ENCODE measurements around the gene ADAMTS2. TPM values are rescaled to one million over a fixed set of nuclear protein-coding genes. Genes with fewer than 3 reads are reported as not detected.

Gene ADAMTS2
- total and polyA plus RNA-seq, 4 donors = 12.5 to 27.1 (median 19.7) TPM

- Histone ChIP-seq H3K4me1 (ENCODE audit: control insufficient read depth, insufficient read depth, low read length) (peaks cover 27% of the 10 kb centered on the region), H3K36me3 (ENCODE audit: control insufficient read depth, insufficient read depth, low read length) (peaks cover 9% of the 10 kb centered on the region), H3K27ac (ENCODE audit: low read depth, low read length) (no peak overlapping the region), H3K4me3 (ENCODE audit: low read depth, low read length) (no peak overlapping the region), H3K9me3 (ENCODE audit: control insufficient read depth, insufficient read depth, low read length) (no peaks in the 10 kb centered on the region), H3K27me3 (ENCODE audit: control insufficient read depth, insufficient read depth, low read length) (peaks cover 2% of the 10 kb centered on the region)
- DNase-seq (ENCODE audit: low read depth in 4 of 6, low spot score in 6 of 6) = no peak
- 87% methylated on average over 14 of the region's 15 CpGs for WGBS (ENCODE audit: insufficient coverage)
Measured at GRCh38 chr5:179194201-179194910, 150.9 kb downstream of the ADAMTS2 start.

GRCh38 chr5:179193746-179194145 lies 151.5 kb downstream of the ADAMTS2 start:
- H3K9me3 ChIP-seq (ENCODE audit: control insufficient read depth, insufficient read depth, low read length) = no peaks in the 10 kb centered on the region
- no peak for DNase-seq (ENCODE audit: low read depth in 4 of 6, low spot score in 6 of 6)
- peaks cover 2% of the 10 kb centered on the region for H3K27me3 ChIP-seq (ENCODE audit: control insufficient read depth, insufficient read depth, low read length)
- H3K36me3 ChIP-seq (ENCODE audit: control insufficient read depth, insufficient read depth, low read length) = peaks cover 6% of the 10 kb centered on the region
- peaks cover 28% of the 10 kb centered on the region for H3K4me1 ChIP-seq (ENCODE audit: control insufficient read depth, insufficient read depth, low read length)
- H3K4me3 ChIP-seq (ENCODE audit: low read depth, low read length) = no peak overlapping the region
- WGBS (ENCODE audit: insufficient coverage) = 97% methylated on average over 8 of the region's 11 CpGs
- no peak overlapping the region for H3K27ac ChIP-seq (ENCODE audit: low read depth, low read length)

GRCh38 chr5:179192891-179193470 lies 152.3 kb downstream of the ADAMTS2 start:
- H3K9me3 ChIP-seq (ENCODE audit: control insufficient read depth, insufficient read depth, low read length) = no peaks in the 10 kb centered on the region
- peaks cover 36% of the 10 kb centered on the region for H3K4me1 ChIP-seq (ENCODE audit: control insufficient read depth, insufficient read depth, low read length)
- H3K36me3 ChIP-seq (ENCODE audit: control insufficient read depth, insufficient read depth, low read length) = peaks cover 3% of the 10 kb centered on the region
- no peak overlapping the region for H3K4me3 ChIP-seq (ENCODE audit: low read depth, low read length)
- H3K27ac ChIP-seq (ENCODE audit: low read depth, low read length) = no peak overlapping the region
- H3K27me3 ChIP-seq (ENCODE audit: control insufficient read depth, insufficient read depth, low read length) = peaks cover 2% of the 10 kb centered on the region
- 62% methylated on average over 20 of the region's 22 CpGs for WGBS (ENCODE audit: insufficient coverage)
- DNase-seq (ENCODE audit: low read depth in 4 of 6, low spot score in 6 of 6) = no peak

GRCh38 chr5:179192185-179192890 lies 152.9 kb downstream of the ADAMTS2 start:
- Histone ChIP-seq H3K4me3 (ENCODE audit: low read depth, low read length) (no peak overlapping the region), H3K9me3 (ENCODE audit: control insufficient read depth, insufficient read depth, low read length) (no peaks in the 10 kb centered on the region), H3K27ac (ENCODE audit: low read depth, low read length) (no peak overlapping the region), H3K4me1 (ENCODE audit: control insufficient read depth, insufficient read depth, low read length) (peaks cover 43% of the 10 kb centered on the region), H3K27me3 (ENCODE audit: control insufficient read depth, insufficient read depth, low read length) (peaks cover 2% of the 10 kb centered on the region), H3K36me3 (ENCODE audit: control insufficient read depth, insufficient read depth, low read length) (peaks cover 3% of the 10 kb centered on the region)
- no peak for DNase-seq (ENCODE audit: low read depth in 4 of 6, low spot score in 6 of 6)
- WGBS (ENCODE audit: insufficient coverage) = 55% methylated on average over 20 of the region's 20 CpGs

GRCh38 chr5:179191506-179192184 lies 153.6 kb downstream of the ADAMTS2 start:
- Histone ChIP-seq H3K27me3 (ENCODE audit: control insufficient read depth, insufficient read depth, low read length) (peaks cover 2% of the 10 kb centered on the region), H3K9me3 (ENCODE audit: control insufficient read depth, insufficient read depth, low read length) (no peaks in the 10 kb centered on the region), H3K36me3 (ENCODE audit: control insufficient read depth, insufficient read depth, low read length) (peaks cover 3% of the 10 kb centered on the region), H3K4me1 (ENCODE audit: control insufficient read depth, insufficient read depth, low read length) (peaks cover 49% of the 10 kb centered on the region), H3K4me3 (ENCODE audit: low read depth, low read length) (no peak overlapping the region), H3K27ac (ENCODE audit: low read depth, low read length) (no peak overlapping the region)
- 67% methylated on average over 9 of the region's 14 CpGs for WGBS (ENCODE audit: insufficient coverage)
- no peak for DNase-seq (ENCODE audit: low read depth in 4 of 6, low spot score in 6 of 6)

GRCh38 chr5:179190851-179191505 lies 154.3 kb downstream of the ADAMTS2 start:
- DNase-seq (ENCODE audit: low read depth in 4 of 6, low spot score in 6 of 6) = no peak
- Histone ChIP-seq H3K9me3 (ENCODE audit: control insufficient read depth, insufficient read depth, low read length) (no peaks in the 10 kb centered on the region), H3K4me3 (ENCODE audit: low read depth, low read length) (no peak overlapping the region), H3K36me3 (ENCODE audit: control insufficient read depth, insufficient read depth, low read length) (peaks cover 3% of the 10 kb centered on the region), H3K27me3 (ENCODE audit: control insufficient read depth, insufficient read depth, low read length) (peaks cover 2% of the 10 kb centered on the region), H3K4me1 (ENCODE audit: control insufficient read depth, insufficient read depth, low read length) (peaks cover 54% of the 10 kb centered on the region), H3K27ac (ENCODE audit: low read depth, low read length) (no peak overlapping the region)
- 69% methylated on average over 19 of the region's 26 CpGs for WGBS (ENCODE audit: insufficient coverage)

- Histone ChIP-seq H3K27ac (ENCODE audit: low read depth, low read length) (no peak overlapping the region), H3K27me3 (ENCODE audit: control insufficient read depth, insufficient read depth, low read length) (peaks cover 2% of the 10 kb centered on the region), H3K36me3 (ENCODE audit: control insufficient read depth, insufficient read depth, low read length) (peaks cover under 1% of the 10 kb centered on the region), H3K4me1 (ENCODE audit: control insufficient read depth, insufficient read depth, low read length) (peaks cover 61% of the 10 kb centered on the region), H3K4me3 (ENCODE audit: low read depth, low read length) (no peak overlapping the region), H3K9me3 (ENCODE audit: control insufficient read depth, insufficient read depth, low read length) (no peaks in the 10 kb centered on the region)
- 90% methylated on average over 5 of the region's 9 CpGs for WGBS (ENCODE audit: insufficient coverage)
- DNase-seq (ENCODE audit: low read depth in 4 of 6, low spot score in 6 of 6) = no peak
Measured at GRCh38 chr5:179188636-179189035, 156.6 kb downstream of the ADAMTS2 start.

- H3K4me1 ChIP-seq (ENCODE audit: control insufficient read depth, insufficient read depth, low read length) = peaks cover 56% of the 10 kb centered on the region
- H3K27ac ChIP-seq (ENCODE audit: low read depth, low read length) = no peak overlapping the region
- 64% methylated on average over 13 of the region's 13 CpGs for WGBS (ENCODE audit: insufficient coverage)
- DNase-seq (ENCODE audit: low read depth in 4 of 6, low spot score in 6 of 6) = peak in 5 of 6 donors; percentile 33 to 86 (median 38)
- H3K36me3 ChIP-seq (ENCODE audit: control insufficient read depth, insufficient read depth, low read length) = no peaks in the 10 kb centered on the region
- peaks cover 2% of the 10 kb centered on the region for H3K27me3 ChIP-seq (ENCODE audit: control insufficient read depth, insufficient read depth, low read length)
- no peak overlapping the region for H3K4me3 ChIP-seq (ENCODE audit: low read depth, low read length)
- H3K9me3 ChIP-seq (ENCODE audit: control insufficient read depth, insufficient read depth, low read length) = no peaks in the 10 kb centered on the region
Measured at GRCh38 chr5:179187681-179188575, 157.3 kb downstream of the ADAMTS2 start.

All from spinal cord (tissue), 10 donors.